DND-41 (cell line): Measurements from ENCODE around the gene PRSS16.

Experiments
- ATAC-seq: fragments of 200-7000 bp; cut with Tn5 transposase; 3 replicates; pipeline ENCODE4 v1.9.1; 2021; ENCODE audit warnings: low read depth; ENCODE audit not compliant: insufficient read depth
- DNase-seq: peaks from one replicate; pipeline ENCODE4 v3.0.0-alpha.2; 2020
- H2AFZ ChIP-seq: 2 replicates; pipeline ENCODE4 v1.6.0; 2012; ENCODE audit warnings: low read depth, low read length
- H3K27ac ChIP-seq: 2 replicates; pipeline ENCODE4 v1.5.1; 2012; ENCODE audit warnings: low read length, inconsistent platforms
- H3K27me3 ChIP-seq: fragments of 200-600 bp; sonication (generic); 2 replicates; pipeline ENCODE4 v1.6.0; 2012; ENCODE audit warnings: low read length, mild to moderate bottlenecking, inconsistent platforms; ENCODE audit not compliant: insufficient read depth, poor library complexity
- H3K36me3 ChIP-seq: 2 replicates; pipeline ENCODE4 v1.5.1; 2012; ENCODE audit warnings: low read length, inconsistent platforms; ENCODE audit not compliant: insufficient read depth
- H3K4me1 ChIP-seq: 2 replicates; pipeline ENCODE4 v1.5.1; 2012; ENCODE audit warnings: mild to moderate bottlenecking, low read length; ENCODE audit not compliant: insufficient read depth
- H3K4me2 ChIP-seq: 2 replicates; pipeline ENCODE4 v1.6.0; 2012; ENCODE audit warnings: mild to moderate bottlenecking, moderate library complexity, low read length, inconsistent platforms; ENCODE audit not compliant: insufficient read depth
- H3K4me3 ChIP-seq, 2 experiments: fragments of 200-600 bp in 1 of 2; shearing (Covaris generic) in 1 of 2; 2 replicates each; pipeline ENCODE4 v1.5.1; 2012 to 2016; ENCODE audit warnings: inconsistent platforms in 2 of 2, low read length in 2 of 2, mild to moderate bottlenecking in 2 of 2, low read depth in 1 of 2, moderate library complexity in 1 of 2
- H3K79me2 ChIP-seq: 2 replicates; pipeline ENCODE4 v1.6.0; 2012; ENCODE audit warnings: low read length, inconsistent platforms; ENCODE audit not compliant: insufficient read depth
- H3K9ac ChIP-seq: 2 replicates; pipeline ENCODE4 v1.6.0; 2012; ENCODE audit warnings: low read depth, mild to moderate bottlenecking, inconsistent platforms, low read length, moderate library complexity
- H3K9me3 ChIP-seq: 2 replicates; pipeline ENCODE4 v1.5.1; 2012; ENCODE audit warnings: low read length, moderate library complexity, mild to moderate bottlenecking, inconsistent platforms; ENCODE audit not compliant: insufficient read depth, severe bottlenecking
- H4K20me1 ChIP-seq: 2 replicates; pipeline ENCODE4 v1.6.0; 2012; ENCODE audit warnings: low read length; ENCODE audit not compliant: insufficient read depth
- EZH2 ChIP-seq: IDR thresholded peaks from 3 replicates; pipeline ENCODE4 v1.6.1; 2012; ENCODE audit warnings: borderline replicate concordance, low read depth, mild to moderate bottlenecking, moderate library complexity, low read length, inconsistent platforms; ENCODE audit not compliant: severe bottlenecking
- TF ChIP-seq, protein P1 (sequence below): IDR thresholded peaks from 2 replicates; pipeline ENCODE4 v1.5.1; 2012; ENCODE audit warnings: borderline replicate concordance, low read length, moderate library complexity, mild to moderate bottlenecking; ENCODE audit not compliant: poor library complexity, severe bottlenecking; ENCODE audit errors: extremely low read depth

PRSS16 gene

DNA sequence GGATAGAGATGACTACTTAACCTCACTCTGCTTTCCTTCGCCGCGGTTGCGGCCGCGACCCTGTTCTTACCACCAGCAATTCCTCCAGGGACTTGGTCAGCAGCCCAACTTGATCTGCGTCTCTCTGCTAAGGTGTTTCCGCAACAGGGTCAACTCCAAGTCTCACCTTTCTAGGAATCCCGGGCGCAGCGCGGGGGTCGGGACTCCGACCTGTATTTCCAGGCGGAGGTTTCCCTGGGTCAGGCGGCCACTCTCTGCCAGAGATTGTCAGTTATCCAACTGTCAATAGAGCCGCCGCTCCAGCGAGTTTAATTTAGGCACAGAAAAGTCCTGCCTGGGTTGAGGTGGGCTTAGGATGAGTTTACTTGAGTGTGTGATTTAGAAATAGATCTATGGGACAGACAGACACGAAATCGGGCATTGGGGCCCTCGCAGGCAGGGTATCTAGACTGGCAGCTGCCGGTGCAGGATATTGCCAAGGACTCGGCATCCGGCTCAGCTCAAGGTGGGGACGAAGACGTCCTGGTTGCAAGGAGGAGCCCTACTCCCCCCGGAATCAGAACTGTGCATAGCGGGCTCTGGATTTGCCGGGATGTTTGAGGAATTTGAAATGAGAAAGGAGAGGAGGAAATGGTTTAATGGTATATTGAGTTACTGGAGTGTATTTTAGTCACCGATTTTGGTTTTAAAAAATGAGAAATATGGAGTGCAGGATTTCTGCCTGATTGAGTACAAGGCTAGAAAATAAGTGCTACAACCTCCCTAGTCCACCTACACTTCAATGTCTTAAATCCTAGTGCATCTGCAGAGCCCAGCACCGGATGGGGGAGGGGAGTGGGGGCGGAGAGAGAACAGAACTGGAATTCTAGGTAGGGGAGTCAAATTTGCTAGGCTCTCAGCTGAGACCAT is 40.9 kb downstream of the PRSS16 start:
- no peak overlapping the region for H2AFZ ChIP-seq
- no peak overlapping the region for H3K9ac ChIP-seq
- no peak overlapping the region for H3K4me3 ChIP-seq
- H4K20me1 ChIP-seq: no peaks in the 10 kb centered on the region
- no peaks in the 10 kb centered on the region for H3K4me1 ChIP-seq
- no peaks in the 10 kb centered on the region for H3K79me2 ChIP-seq
- no peaks in the 10 kb centered on the region for H3K36me3 ChIP-seq
- no peaks in the 10 kb centered on the region for H3K9me3 ChIP-seq
- H3K27me3 ChIP-seq: peaks cover 3% of the 10 kb centered on the region
- H3K27ac ChIP-seq: no peak overlapping the region
- no peak overlapping the region for H3K4me2 ChIP-seq
- DNase-seq (no peak), ATAC-seq (no peak)
- TF ChIP-seq, protein P1, sequence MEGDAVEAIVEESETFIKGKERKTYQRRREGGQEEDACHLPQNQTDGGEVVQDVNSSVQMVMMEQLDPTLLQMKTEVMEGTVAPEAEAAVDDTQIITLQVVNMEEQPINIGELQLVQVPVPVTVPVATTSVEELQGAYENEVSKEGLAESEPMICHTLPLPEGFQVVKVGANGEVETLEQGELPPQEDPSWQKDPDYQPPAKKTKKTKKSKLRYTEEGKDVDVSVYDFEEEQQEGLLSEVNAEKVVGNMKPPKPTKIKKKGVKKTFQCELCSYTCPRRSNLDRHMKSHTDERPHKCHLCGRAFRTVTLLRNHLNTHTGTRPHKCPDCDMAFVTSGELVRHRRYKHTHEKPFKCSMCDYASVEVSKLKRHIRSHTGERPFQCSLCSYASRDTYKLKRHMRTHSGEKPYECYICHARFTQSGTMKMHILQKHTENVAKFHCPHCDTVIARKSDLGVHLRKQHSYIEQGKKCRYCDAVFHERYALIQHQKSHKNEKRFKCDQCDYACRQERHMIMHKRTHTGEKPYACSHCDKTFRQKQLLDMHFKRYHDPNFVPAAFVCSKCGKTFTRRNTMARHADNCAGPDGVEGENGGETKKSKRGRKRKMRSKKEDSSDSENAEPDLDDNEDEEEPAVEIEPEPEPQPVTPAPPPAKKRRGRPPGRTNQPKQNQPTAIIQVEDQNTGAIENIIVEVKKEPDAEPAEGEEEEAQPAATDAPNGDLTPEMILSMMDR: no peak
- no peak for TF ChIP-seq EZH2

DNA sequence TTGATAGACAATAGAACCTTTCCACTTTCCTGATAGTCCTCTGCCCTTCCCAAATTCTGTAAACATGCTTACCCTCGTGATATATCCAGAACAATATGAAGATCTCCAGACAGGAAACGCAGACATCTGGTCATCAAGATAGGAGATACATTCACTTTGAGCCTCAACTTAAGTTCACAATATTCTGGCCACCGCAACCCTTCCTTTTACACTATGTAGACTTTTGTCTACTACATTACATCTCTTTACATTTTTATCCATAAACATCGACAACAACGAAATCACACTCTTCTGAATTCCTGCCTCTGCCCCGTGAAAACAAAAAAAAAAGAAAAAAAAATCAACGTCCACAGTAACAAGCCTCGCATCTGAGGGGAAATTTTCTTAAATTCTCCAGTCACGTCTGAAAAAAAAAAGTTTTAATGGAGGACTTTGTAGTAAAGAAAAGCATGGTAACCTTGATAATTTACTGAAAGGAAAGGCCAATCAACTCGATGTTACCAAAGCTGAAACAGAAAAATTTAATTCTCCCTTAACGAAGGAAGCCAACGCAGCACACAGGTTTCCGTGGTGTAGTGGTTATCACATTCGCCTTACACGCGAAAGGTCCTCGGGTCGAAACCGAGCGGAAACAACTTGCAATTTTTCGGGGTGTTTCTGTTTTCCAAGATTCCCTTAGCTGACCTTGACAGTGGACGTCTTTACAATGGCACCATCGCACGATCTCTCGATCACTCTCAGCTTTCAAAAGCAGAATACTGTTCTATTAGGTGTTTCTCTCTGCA is 42.8 kb downstream of the PRSS16 start:
- Histone ChIP-seq H3K27me3 (peaks cover 3% of the 10 kb centered on the region), H4K20me1 (no peaks in the 10 kb centered on the region), H3K4me2 (no peak overlapping the region), H3K9me3 (no peaks in the 10 kb centered on the region), H3K9ac (no peak overlapping the region), H3K79me2 (no peaks in the 10 kb centered on the region), H3K36me3 (no peaks in the 10 kb centered on the region), H3K27ac (no peak overlapping the region), H3K4me1 (no peaks in the 10 kb centered on the region), H3K4me3 (no peak overlapping the region), H2AFZ (no peak overlapping the region)
- DNase-seq (no peak), ATAC-seq (no peak)
- TF ChIP-seq, protein P1: no peak
- no peak for TF ChIP-seq EZH2

DNA sequence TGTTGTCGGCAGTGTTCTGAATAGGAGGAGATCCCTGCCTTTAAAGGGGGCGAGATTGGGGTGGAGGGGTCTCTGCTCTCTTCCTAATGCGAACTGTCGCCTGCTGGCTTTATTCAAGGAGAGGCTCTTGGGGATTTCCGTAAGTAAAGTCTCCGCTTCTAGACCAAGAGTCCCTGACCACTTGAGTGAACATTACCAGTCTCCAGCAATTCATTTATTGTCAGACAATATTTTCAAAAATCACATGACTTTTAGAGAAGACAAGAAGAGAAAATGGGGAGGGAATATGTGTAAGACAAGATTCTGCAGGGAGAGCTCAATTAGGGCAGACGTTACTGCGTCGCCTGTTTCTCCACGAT is 43.3 kb downstream of the PRSS16 start:
- no peaks in the 10 kb centered on the region for H3K36me3 ChIP-seq
- no peak overlapping the region for H2AFZ ChIP-seq
- H3K9me3 ChIP-seq: no peaks in the 10 kb centered on the region
- no peaks in the 10 kb centered on the region for H4K20me1 ChIP-seq
- no peak overlapping the region for H3K4me2 ChIP-seq
- H3K9ac ChIP-seq: no peak overlapping the region
- TF ChIP-seq EZH2: no peak
- TF ChIP-seq, protein P1: no peak
- H3K4me1 ChIP-seq: no peaks in the 10 kb centered on the region
- peaks cover 3% of the 10 kb centered on the region for H3K27me3 ChIP-seq
- H3K4me3 ChIP-seq: no peak overlapping the region
- no peaks in the 10 kb centered on the region for H3K79me2 ChIP-seq
- no peak for DNase-seq
- ATAC-seq: no peak
- H3K27ac ChIP-seq: no peak overlapping the region
